ENCODE measurements around the gene SSH2. TPM values are rescaled to one million over a fixed set of nuclear protein-coding genes. Genes with fewer than 3 reads are reported as not detected.

SSH2 gene
- total RNA-seq, 2 donors from 2014 or later: 28.1 to 28.2 TPM

DNA sequence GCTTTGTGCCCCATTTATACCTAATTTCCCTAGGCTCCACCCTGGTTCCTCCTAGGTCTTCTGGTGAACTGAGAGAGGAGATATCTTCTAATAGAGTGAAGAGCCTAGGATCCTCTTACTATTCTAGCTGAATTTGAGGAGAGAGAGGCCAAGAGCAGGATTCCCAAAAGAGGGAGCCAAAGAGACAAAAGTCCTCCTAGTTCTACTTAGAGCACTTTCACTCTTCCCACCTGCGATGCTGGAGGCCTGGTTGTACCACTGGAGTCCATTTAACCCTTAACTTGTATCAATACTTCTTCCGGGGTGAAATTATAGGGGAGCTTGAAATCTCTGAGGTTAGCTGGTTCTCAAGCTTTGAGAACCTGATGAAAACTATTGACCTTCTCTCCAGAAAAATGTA lies 3.4 kb upstream of the SSH2 start:
- Histone ChIP-seq H3K36me3 (no peaks in the 10 kb centered on the region), H3K27me3 (no peaks in the 10 kb centered on the region), H3K4me1 (no peaks in the 10 kb centered on the region), H3K27ac (no peak overlapping the region), H3K9ac (ENCODE audit: low read depth in 2 of 2, low read length in 2 of 2) (no peak overlapping the region), H3K9me3 (no peaks in the 10 kb centered on the region), H3K4me3 (no peak overlapping the region)
- intact Hi-C loops (cut with DNase I): loop anchor here (10.0 kb wide), 1 partner anchor 161 kb away; no protein-coding TSS in a partner anchor
- no peak for DNase-seq
- TF ChIP-seq, protein P1, sequence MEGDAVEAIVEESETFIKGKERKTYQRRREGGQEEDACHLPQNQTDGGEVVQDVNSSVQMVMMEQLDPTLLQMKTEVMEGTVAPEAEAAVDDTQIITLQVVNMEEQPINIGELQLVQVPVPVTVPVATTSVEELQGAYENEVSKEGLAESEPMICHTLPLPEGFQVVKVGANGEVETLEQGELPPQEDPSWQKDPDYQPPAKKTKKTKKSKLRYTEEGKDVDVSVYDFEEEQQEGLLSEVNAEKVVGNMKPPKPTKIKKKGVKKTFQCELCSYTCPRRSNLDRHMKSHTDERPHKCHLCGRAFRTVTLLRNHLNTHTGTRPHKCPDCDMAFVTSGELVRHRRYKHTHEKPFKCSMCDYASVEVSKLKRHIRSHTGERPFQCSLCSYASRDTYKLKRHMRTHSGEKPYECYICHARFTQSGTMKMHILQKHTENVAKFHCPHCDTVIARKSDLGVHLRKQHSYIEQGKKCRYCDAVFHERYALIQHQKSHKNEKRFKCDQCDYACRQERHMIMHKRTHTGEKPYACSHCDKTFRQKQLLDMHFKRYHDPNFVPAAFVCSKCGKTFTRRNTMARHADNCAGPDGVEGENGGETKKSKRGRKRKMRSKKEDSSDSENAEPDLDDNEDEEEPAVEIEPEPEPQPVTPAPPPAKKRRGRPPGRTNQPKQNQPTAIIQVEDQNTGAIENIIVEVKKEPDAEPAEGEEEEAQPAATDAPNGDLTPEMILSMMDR (IDR thresholded peaks at IDR 0.05): no peak

DNA sequence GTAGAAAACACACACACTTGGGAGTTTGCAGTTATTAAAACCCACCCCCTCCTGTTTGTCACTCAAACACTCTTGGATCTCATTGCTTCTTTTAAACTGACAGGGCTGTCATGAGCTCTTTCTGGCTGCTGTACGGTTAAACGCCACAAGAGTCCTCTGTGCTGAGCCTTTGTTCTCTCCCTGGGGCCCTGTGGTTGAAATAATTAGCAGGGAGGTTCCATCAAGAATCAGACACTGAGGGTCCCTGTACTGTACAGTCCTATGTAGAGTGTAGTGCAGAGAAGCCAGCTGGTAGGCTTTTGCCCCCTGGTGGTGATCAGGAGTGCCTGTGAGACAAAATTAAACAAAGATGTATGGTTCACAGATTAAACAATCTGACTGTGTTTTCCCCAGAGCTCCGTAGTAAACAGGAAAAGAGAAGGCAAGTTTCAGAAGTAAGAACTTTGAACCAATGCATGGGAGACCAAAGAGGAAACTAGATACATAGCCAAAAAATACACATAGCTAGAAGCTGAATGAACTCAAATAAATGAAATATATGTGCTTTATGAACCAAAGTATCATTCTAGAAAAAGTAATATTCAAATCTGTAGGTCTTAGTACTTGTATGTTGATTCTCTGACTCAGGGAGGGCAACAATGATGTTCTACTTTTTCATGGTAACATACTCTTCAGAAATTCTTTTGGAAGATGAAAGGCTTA lies 1.4 kb upstream of the SSH2 start:
- no peaks in the 10 kb centered on the region for H3K36me3 ChIP-seq
- DNase-seq: peak; percentile 75
- H3K4me1 ChIP-seq: peaks cover 4% of the 10 kb centered on the region
- TF ChIP-seq, protein P1 (IDR thresholded peaks at IDR 0.05): peak; percentile 87
- H3K27ac ChIP-seq: peak overlapping the region; percentile 92
- intact Hi-C loops (cut with DNase I): loop anchor here (10.0 kb wide), 1 partner anchor 163 kb away; no protein-coding TSS in a partner anchor
- H3K9me3 ChIP-seq: no peaks in the 10 kb centered on the region
- H3K27me3 ChIP-seq: no peaks in the 10 kb centered on the region
- peak overlapping the region in 1 of 2 donors; percentile 99 for H3K9ac ChIP-seq (ENCODE audit: low read depth in 2 of 2, low read length in 2 of 2)
- H3K4me3 ChIP-seq: peak overlapping the region; percentile 69

DNA sequence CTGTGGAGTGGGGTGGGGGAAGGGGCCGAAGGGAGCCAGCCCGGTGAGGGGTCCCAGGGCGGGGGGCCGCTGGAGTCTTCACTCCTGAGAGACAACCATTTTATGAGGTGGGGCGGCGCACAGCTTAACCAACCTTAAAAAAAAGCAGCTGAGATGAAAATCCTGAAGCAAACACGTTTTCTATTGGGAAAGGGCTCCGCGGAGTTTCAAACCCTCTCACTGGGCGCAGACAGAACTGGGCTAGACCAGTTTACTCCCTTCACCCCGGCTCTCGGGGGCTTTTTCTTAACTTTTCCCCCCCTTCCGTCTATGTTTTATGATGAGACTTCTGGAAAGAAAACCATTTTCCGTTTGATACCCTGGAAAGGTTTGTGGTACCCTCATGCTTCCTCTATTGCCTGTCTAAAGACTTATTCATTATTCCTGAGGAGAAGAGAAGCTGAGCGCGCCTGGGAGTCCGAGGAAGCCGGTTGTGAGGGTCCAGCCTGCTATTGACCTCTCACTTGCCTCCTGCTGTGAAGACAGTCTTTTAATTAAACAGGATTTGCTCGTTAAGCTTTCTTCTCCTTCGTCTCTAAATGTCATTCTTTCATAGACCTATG lies 482 bp upstream of the SSH2 start:
- no peaks in the 10 kb centered on the region for H3K9me3 ChIP-seq
- TF ChIP-seq, protein P1 (IDR thresholded peaks at IDR 0.05): no peak
- no peaks in the 10 kb centered on the region for H3K36me3 ChIP-seq
- peak overlapping the region; percentile 69 for H3K4me3 ChIP-seq
- intact Hi-C loops (cut with DNase I): loop anchor here (1.0 to 10.0 kb wide), 2 partner anchors 123 to 164 kb away; no protein-coding TSS in a partner anchor
- peaks cover 4% of the 10 kb centered on the region for H3K4me1 ChIP-seq
- peak overlapping the region; percentile 92 for H3K27ac ChIP-seq
- H3K9ac ChIP-seq (ENCODE audit: low read depth in 2 of 2, low read length in 2 of 2): peak overlapping the region; percentile 90 to 99
- H3K27me3 ChIP-seq: no peaks in the 10 kb centered on the region
- DNase-seq: peak; percentile 36

DNA sequence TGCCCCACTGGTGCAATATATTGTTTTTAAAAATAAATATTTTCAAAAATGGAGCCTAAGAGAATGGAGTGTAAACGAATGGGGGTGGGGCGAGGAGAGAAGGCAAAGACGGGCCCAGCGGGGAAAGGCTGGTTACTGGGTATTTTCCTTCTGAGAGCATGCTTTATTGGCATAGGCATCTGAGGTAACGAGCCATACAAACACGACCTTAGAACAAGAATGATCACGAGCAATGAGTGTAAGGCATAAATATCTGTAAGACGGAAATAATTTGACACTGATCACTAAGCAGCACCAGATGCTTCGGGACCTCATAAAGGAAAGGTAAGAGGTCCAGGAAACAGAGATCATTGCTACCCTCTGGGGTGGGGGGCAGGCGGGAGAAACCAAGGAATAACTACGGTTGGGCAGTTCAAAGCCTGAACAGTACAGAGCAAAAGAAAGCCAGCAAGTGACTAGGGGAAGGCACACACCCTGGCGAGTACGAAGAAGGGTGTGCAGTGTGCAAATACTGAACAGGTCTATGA lies 959 bp downstream of the SSH2 start:
- Histone ChIP-seq H3K4me3 (peak overlapping the region; percentile 69), H3K9ac (ENCODE audit: low read depth in 2 of 2, low read length in 2 of 2) (peak overlapping the region; percentile 90 to 99), H3K36me3 (no peaks in the 10 kb centered on the region), H3K27ac (peak overlapping the region; percentile 92), H3K4me1 (peaks cover 4% of the 10 kb centered on the region), H3K27me3 (no peaks in the 10 kb centered on the region), H3K9me3 (no peaks in the 10 kb centered on the region)
- intact Hi-C loops (cut with DNase I): no loop called here
- DNase-seq: peak; percentile 61
- TF ChIP-seq, protein P1 (IDR thresholded peaks at IDR 0.05): no peak

DNA sequence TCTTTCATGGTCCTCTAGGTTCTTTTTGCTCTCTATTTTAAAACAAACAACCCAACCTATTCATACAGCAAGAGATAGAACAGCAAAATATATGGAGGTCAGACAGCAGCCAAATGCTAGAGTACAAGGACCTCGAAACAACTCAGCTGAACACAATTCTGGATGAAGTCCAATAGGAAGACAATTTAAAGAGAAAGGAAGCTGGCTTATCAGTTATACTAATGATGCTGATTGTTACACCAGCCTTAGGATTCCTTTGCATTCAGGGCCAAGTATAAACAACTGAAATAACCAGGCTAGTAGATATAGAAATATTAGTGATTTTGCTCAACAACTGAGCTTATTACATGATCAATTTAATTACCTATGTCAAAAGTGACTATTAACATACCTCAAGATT lies 2.5 kb downstream of the SSH2 start:
- DNase-seq: no peak
- intact Hi-C loops (cut with DNase I): no loop called here
- H3K36me3 ChIP-seq: no peaks in the 10 kb centered on the region
- H3K4me1 ChIP-seq: peaks cover 4% of the 10 kb centered on the region
- H3K4me3 ChIP-seq: peak overlapping the region; percentile 69
- H3K9ac ChIP-seq (ENCODE audit: low read depth in 2 of 2, low read length in 2 of 2): no peak overlapping the region
- no peaks in the 10 kb centered on the region for H3K9me3 ChIP-seq
- TF ChIP-seq, protein P1 (IDR thresholded peaks at IDR 0.05): no peak
- H3K27me3 ChIP-seq: no peaks in the 10 kb centered on the region
- H3K27ac ChIP-seq: no peak overlapping the region
